Right atrium auricular region (tissue), 2 donors: ENCODE measurements around the gene SAYSD1. TPM values are rescaled to one million over a fixed set of nuclear protein-coding genes. Genes with fewer than 3 reads are reported as not detected.

Experiments
- DNase-seq: peaks from one replicate; pipeline ENCODE4 v3.0.0-alpha.2; 2019; ENCODE audit warnings: low spot score
- H3K27ac ChIP-seq, 2 donors: fragments of 200-600 bp; sonication (generic); 1 replicate in 1 of 2; 2 replicates in 1 of 2; pipeline ENCODE4 v1.5.1; 2016 to 2019
- H3K27me3 ChIP-seq, 2 donors: fragments of 200-600 bp; sonication (generic); one replicate each; pipeline versions ENCODE4 v1.5.1 to v1.6.0; 2017 to 2019
- H3K36me3 ChIP-seq: fragments of 200-600 bp; sonication (generic); one replicate; pipeline ENCODE4 v1.5.1; 2016
- H3K4me1 ChIP-seq, 2 donors: fragments of 200-600 bp; sonication (generic); one replicate each; pipeline versions ENCODE4 v1.5.1 to v1.6.0; 2017 to 2019
- H3K4me3 ChIP-seq, 2 donors: fragments of 200-600 bp; sonication (generic); 1 replicate in 1 of 2; 2 replicates in 1 of 2; pipeline ENCODE4 v1.5.1; 2017 to 2019; ENCODE audit warnings: mild to moderate bottlenecking in 1 of 2, moderate library complexity in 1 of 2
- H3K9me3 ChIP-seq, 2 donors: fragments of 200-600 bp; sonication (generic); one replicate each; pipeline ENCODE4 v1.5.1; 2019
- CTCF ChIP-seq, 2 donors: fragments of 200-600 bp; sonication (generic); IDR thresholded peaks; one replicate each; pipeline ENCODE4 v1.5.1; 2019; ENCODE audit warnings: antibody characterized with exemption in 2 of 2
- total RNA-seq, 2 donors: library from RNA; depleted of rRNA; stranded (reverse); fragments of >200 nt; gene quantifications; one replicate each; pipeline ENCODE4 v1.1.0, GENCODE V29; 2016

The SAYSD1 gene
- total RNA-seq, 2 donors from 2014 or later = 10.3 to 10.5 TPM

DNA sequence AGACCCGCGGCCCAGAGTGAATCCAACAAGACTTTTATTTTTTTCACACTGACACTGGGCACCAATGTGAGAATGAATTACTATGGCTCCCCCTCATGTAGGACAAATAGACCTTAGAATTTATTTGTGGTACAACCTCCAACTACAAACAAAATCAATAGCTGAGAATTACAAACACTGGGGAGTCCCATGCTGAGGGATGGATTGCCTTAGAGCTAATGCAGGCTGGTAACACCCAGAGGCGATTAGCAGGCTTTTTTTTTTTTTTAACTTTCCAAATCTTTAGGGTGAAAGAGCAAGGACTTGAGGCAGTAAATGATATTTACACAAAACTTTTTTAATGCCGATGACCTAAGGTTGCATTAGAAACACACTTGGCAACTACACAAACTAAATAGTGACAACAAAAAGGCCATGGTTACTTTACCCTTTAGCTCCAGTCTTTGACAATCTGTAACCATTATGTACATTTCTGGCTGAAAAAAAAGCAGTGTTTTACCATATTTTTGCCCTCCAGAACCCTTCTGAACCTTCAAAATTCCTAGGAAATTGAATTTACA lies 21.8 kb downstream of the SAYSD1 start:
- no peak overlapping the region for H3K27ac ChIP-seq
- no peak for TF ChIP-seq CTCF (IDR thresholded peaks at IDR 0.05)
- H3K27me3 ChIP-seq = no peaks in the 10 kb centered on the region
- H3K4me3 ChIP-seq = no peak overlapping the region
- H3K36me3 ChIP-seq = no peaks in the 10 kb centered on the region
- no peaks in the 10 kb centered on the region for H3K9me3 ChIP-seq
- DNase-seq = no peak
- peaks cover 0 to 9% of the 10 kb centered on the region in 2 donors for H3K4me1 ChIP-seq

DNA sequence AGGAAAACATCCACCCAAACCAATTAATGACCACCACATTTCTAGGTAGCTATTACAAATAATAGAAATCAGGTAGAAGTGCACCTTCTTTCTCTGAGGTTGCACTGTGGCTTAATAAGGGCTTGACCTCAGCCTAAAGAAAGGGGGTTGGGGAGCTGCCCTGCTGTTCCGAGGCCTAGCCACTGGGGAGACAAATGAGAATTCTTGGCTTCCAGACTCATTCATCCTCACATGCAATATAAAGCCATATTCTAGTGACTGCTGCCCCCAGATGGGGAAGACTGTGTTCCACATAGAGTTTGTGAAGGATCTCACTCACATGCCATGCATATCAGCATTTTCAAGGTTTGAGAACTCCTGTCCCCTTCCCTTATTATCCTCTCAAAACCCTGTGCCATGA lies 22.9 kb downstream of the SAYSD1 start:
- no peak overlapping the region for H3K4me3 ChIP-seq
- peaks cover 0 to 12% of the 10 kb centered on the region in 2 donors for H3K4me1 ChIP-seq
- TF ChIP-seq CTCF (IDR thresholded peaks at IDR 0.05) = peak in 1 of 2 donors; percentile 29
- DNase-seq = no peak
- H3K27ac ChIP-seq = no peak overlapping the region
- no peaks in the 10 kb centered on the region for H3K9me3 ChIP-seq
- no peaks in the 10 kb centered on the region for H3K27me3 ChIP-seq
- H3K36me3 ChIP-seq = no peaks in the 10 kb centered on the region

- no peak overlapping the region for H3K27ac ChIP-seq
- H3K27me3 ChIP-seq = no peaks in the 10 kb centered on the region
- H3K4me1 ChIP-seq = peaks cover 0 to 12% of the 10 kb centered on the region in 2 donors
- no peak for TF ChIP-seq CTCF (IDR thresholded peaks at IDR 0.05)
- H3K4me3 ChIP-seq = no peak overlapping the region
- no peaks in the 10 kb centered on the region for H3K9me3 ChIP-seq
- H3K36me3 ChIP-seq = no peaks in the 10 kb centered on the region
- DNase-seq = no peak
Observed at GRCh38 chr6:39091220-39091619, 23.8 kb downstream of the SAYSD1 start.

DNA sequence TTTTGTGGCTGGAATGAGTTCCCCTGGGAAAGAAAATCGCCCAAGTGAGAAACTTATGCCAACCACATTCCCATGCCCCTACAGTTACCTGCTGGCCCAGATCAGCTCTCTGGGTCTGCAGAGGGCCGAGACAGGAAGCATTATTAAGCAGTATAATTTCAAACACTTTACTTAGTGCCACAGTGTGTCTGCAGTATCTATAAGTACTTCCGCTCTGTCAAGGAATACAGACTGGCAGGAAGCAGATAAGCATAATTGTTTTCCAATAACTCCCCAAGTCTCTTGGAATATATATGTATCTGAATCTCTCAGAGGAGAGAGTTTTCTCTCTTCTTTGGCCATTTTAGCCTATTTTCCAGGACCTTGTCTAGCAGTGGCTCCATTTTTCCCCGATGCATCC lies 24.9 kb downstream of the SAYSD1 start:
- no peak for TF ChIP-seq CTCF (IDR thresholded peaks at IDR 0.05)
- H3K4me1 ChIP-seq = peaks cover 0 to 12% of the 10 kb centered on the region in 2 donors
- H3K27ac ChIP-seq = no peak overlapping the region
- no peaks in the 10 kb centered on the region for H3K27me3 ChIP-seq
- no peak overlapping the region for H3K4me3 ChIP-seq
- no peak for DNase-seq
- H3K36me3 ChIP-seq = no peaks in the 10 kb centered on the region
- H3K9me3 ChIP-seq = no peaks in the 10 kb centered on the region

GRCh38 chr6:39088331-39088730 lies 26.7 kb downstream of the SAYSD1 start:
- Histone ChIP-seq H3K36me3 (no peaks in the 10 kb centered on the region), H3K27me3 (no peaks in the 10 kb centered on the region), H3K9me3 (no peaks in the 10 kb centered on the region), H3K27ac (peak overlapping the region in 1 of 2 donors; percentile 57), H3K4me1 (peaks cover 0 to 12% of the 10 kb centered on the region in 2 donors), H3K4me3 (no peak overlapping the region)
- TF ChIP-seq CTCF (IDR thresholded peaks at IDR 0.05) = peak in 1 of 2 donors; percentile 60
- no peak for DNase-seq

DNA sequence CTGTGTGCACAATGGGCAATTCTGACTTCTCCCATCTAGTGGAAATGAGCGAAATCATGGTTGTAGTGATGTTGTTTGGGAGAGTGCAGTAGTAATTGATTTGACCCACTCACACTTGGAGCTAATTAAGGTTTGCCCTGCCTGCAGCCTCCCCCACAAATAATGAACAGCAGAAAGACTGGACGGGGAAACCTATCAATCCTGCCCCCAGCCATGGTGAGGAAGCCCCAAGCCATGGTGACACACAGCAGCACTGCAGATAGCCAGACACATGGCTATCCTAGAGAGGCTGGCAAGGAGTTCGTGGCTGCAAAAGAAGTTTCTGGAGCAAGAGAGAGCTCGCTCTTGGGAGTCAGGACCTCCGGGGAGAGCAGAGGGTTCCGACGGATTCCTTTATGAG lies 27.8 kb downstream of the SAYSD1 start:
- H3K36me3 ChIP-seq = no peaks in the 10 kb centered on the region
- no peaks in the 10 kb centered on the region for H3K9me3 ChIP-seq
- peaks cover 0 to 12% of the 10 kb centered on the region in 2 donors for H3K4me1 ChIP-seq
- no peak for TF ChIP-seq CTCF (IDR thresholded peaks at IDR 0.05)
- peak overlapping the region in 1 of 2 donors; percentile 57 for H3K27ac ChIP-seq
- H3K27me3 ChIP-seq = no peaks in the 10 kb centered on the region
- H3K4me3 ChIP-seq = no peak overlapping the region
- DNase-seq = no peak
